Umbilical cord (tissue), 2 donors: Measurements from ENCODE around the gene GNAL. TPM values are rescaled to one million over a fixed set of nuclear protein-coding genes. Genes with fewer than 3 reads are reported as not detected.

Experiments used
- DNase-seq: peaks from one replicate; pipeline ENCODE4 v3.0.0-alpha.2; 2015; ENCODE audit warnings: low spot score
- total RNA-seq: library from RNA; depleted of rRNA; stranded (reverse); fragments of >200 nt; gene quantifications from one replicate; pipeline ENCODE4 v1.2.3, GENCODE V29; 2014; ENCODE audit warnings: low replicate concordance; ENCODE audit not compliant: insufficient read depth

The GNAL gene
- total RNA-seq, 1 donor from 2014 or later = 2.9 TPM

DNA sequence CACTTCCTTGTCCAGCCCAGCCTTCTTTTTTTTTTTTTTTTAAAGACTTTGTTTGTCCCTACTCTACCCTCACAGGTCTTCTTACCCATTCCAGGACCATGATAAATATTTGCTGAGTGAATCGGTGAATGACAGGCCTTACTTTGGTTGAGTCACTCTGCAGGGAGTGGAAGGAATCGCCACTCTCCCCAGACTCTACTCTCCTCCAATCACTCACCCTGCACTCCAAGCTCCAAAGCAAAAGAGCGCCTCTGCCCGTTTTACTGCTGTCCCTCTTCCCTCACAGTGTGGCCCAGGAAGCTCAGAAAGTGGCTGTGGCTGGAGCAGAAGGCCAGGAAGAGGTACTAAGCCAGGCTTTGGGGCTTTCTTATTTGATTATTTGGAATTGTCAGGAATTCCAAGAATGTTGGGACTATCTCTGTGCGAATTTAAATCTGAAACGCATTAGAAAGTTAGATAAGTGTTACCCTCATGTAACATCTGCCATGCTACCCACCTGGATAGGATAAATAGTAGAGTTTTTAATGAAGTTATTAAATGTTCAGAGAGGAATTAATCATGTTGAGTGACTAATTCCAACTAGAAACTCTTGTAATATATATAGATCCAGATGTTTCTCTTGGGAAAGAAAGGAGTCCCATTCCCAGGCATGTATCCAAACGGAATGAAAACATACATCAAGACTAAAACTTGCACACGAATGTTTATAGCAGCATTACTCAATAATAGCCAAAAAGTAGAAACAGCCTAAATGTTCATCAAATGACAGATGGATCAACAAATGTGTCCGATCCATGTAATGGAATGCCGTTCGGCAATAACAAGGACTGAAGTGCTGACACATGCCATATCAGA is 119.2 kb downstream of the GNAL start:
- DNase-seq = no peak

DNA sequence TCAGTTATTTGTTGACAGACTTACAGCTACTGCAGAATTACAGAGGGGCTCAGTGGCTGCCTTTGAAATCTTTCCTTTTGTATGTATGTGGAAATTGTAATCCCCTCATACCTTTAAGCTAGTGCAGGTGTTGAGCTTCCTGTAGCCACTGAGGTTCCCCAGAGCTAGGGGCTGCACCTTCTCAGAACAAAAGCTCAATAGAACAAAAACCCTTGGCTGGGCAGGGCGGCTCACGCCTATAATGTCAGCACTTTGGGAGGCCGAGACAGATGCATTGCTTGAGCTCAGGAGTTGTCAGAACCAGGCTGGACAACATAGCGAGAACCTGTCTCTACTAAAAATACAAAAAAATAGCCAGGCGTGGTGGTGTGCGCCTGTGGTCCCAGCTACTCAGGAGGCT is 120.8 kb downstream of the GNAL start:
- no peak for DNase-seq

DNA sequence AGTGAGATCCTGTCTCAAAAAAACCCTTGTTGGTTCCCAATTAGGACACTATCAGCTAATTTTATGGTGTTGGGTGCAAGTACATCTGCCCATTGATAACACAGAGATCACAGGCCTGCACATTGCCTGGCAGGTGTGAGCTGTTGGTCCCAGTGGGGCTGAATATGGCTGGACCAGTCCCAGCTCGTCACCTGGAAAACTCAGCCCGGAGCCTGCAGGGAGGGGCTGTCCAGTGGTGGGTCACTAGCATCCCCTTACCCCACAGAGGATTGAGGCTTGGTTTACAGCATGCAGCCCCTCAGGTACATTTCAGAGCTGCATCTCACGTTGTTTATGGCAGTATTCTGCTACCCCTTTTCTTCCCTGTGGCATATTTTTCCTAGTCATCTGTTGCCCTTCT is 121.3 kb downstream of the GNAL start:
- no peak for DNase-seq

DNA sequence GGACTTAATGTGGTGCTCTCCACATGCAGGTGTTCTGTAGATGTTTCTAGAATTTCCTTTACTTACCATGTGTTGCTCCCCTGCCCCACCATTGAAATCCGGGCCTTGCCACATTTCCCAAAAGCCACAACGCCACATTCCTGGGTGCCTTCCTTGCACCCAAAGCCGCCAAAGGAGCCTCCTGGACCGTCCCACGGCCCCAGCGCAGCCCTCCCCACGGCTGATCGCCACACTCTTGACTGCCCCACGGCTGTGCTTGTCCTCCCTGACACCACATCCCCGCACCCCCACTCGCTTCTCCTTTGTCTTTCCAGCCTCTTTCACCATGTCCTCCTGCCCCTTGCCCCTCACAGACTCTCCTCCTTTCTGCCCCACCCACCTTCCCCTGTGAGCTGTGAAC is 121.9 kb downstream of the GNAL start:
- DNase-seq = no peak

DNA sequence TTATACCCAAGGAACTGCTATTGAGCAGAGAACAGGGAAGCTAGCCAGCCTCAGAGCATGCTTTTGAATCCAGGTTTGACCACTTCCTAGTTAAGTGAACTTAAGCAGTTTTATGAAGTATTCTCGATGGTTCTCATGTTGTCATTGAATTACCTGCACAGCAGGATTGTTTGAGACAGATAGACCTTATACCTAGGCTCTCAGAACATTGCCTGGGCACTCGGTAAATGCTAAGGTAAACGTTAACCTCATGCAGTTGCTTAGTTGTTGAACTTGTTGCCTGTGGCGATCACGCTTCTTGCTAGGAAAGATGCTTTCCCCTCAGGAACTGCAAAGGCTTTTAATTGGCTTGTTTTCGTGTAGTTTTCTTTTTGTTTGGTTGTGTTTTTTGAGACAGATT is 128.2 kb downstream of the GNAL start:
- no peak for DNase-seq

DNA sequence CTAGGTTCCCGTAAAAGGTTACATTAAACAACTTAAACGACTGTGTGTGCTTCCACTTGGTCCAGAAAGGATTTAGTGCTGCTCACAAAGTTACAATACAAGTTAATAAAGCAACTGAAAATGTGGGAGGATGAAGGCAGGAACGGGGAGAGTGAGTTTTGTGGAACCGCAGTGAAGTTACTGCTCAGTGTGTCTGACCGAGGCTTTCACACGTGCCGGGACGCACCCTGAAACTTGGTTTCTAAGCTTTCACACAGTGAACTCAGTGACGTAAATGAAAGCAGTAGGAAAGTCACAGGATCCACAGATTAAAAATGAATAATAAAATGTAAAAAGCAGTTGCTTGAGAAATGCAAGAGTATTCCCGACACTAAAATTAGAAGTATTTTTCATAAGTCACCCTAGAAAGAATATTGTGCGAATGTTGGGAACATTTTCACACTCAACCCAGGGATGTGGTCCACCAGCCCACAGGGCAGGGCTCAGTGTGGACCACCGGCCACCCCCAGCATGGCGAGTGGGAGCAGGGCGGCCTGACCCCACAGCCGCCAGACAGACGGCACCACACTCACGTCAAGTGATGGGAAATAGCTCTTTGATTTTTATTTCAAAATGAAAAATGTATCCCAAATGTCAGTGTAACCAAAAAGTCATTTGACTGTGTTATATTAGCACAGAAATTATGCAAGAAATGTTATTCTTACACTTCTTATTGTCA is 129.6 kb downstream of the GNAL start:
- DNase-seq = no peak

DNA sequence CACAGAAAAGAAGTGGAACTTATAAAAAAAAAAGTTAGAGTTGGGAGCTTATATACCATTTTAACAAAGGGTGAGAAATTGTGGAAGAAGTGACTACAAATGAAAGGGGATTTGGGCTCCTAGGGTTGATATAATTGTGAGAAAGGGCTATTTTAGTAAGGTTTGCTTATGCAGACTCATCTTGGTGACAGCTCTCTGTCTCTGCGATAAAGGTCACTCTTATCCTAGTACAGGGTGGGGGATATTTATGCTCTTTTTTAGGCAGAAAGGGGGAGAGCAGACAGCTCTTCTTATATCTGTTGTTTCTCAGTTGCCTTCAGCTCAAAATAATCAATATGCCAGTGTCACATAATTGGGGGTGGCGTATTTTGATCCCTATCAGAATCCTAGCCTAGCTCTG is 130.9 kb downstream of the GNAL start:
- no peak for DNase-seq

DNA sequence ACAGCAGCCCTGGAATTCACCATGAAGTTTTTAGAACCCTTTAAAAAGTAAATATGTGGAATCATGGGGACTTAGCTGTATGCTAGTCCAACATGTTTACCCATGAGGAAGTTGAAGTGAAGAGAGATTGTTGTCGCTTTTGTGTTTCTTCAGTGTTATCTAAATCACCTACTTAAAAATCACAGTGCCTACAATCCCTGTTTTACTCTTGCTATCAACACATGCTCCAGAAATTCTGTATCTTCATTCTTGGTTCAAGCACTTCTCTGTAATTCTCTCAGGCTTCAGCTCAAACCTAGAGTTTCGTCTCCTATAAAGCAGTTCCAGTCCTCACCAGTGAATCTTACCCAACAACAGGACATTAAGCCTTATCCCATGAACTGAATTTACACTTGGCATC is 131.6 kb downstream of the GNAL start:
- no peak for DNase-seq

DNA sequence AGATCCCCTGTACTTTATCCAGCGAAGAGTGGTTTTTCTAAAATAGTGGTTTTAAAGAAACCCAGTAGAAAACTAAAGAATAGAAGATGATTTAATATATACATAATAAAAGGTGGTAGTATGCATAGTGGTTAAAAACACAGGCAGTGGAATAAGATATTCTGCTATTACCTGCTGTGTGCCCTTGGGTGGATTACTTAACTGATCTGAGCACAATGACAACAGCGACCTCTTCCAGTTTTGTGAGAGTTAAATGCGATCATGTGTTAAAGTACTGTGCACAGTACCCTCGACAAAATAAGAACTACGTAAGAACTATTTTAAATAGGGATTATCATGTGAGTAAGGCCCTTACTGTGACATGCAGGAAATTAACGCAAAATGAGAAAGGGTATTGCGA is 132.1 kb downstream of the GNAL start:
- DNase-seq = no peak

DNA sequence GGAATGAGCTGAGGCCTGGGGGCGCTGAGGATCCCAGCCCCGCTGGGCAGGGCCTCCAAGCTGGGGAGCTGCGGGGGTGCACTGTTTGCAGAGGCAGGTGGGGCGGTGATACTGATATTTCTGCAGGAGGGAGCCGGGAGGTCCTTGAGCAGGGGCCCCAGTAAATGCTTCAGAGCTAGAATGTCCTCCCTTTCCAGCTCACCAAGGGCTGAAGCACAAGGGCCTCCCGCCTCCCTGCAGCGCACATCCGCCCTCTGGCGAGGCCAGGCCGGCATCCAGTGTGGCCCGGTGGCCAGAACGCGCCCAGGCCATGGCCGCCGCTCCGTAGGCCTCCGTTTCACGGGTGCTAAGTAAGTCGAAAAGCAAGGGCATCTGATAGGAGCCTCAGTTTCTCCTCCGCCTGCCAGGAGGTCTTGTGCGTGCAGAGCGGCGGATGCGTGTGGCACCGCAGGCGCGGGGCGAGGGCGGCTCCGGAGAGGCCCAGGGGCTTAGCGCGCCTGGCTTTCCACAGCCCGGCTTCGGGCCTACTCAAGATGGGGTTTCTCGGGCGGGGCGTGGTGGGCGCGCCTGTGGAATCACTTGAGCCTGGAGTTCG is 132.7 kb downstream of the GNAL start:
- DNase-seq = no peak

DNA sequence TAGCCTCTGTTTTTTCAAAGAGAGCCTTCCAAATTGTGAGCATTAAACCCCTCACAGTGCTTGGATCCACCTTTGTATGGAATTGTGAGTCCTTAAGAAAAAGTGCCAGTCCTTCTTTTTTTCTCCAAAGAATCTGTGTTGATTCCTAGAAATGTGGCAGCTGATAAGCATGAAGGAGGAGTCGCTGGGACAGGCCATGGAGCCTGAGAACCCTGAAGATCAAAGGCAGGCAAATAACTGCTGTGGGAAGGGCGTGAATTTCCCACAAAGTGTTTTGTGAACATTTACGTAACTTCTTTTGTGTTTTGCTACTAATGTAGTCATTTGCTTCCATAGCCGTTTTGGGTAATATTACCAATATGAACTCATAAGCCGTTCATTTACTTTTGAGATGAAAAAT is 134.5 kb downstream of the GNAL start:
- DNase-seq = no peak

DNA sequence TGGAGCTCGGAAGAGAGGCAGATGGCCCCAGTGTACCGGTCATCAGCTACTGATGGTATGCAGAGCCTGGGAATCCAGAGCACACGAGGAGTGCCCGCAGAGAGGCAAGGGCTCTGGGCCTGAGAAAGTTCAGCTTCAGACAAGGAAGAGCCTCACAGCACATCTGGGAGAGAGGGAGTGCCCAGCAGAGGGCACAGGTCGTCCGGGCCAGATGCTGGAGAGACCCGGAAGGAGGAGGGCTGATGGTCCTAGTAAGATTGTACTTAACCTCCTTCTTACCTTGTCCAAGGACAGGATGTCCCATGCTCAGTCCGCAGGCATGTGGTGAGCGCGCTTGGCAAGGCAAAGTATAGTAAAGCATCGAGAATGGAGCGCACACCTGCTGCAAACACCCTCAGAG is 137.8 kb downstream of the GNAL start:
- no peak for DNase-seq

DNA sequence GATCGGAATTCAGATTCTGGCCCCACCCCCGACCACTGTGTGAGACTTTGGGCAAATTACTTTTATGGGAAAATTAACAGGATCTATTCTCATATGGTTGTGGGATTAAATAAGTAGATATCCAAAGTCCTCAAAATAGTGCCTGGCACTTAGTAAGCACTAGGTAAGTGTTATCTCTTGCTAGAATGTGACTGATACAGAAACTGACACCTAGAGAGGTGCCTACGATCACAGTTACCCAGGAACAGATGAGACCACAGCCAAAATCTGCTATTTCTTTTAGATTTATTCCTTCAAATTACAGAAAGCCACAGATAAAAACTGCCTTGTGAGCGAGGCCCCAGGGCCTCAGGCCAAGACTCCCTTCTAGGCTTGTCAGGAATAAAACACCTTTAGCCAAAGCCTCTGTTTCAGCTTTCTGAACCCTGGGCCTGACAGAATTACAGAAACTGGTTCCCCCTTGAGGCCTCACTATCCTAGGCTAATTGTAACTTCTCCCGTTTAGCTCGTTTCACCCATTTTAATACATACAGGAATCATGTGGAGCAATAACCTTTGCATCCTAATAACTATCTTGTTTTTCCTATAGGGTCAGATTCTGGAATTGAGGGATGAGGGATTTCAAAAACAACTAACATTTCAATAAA is 139.8 kb downstream of the GNAL start:
- DNase-seq = no peak

DNA sequence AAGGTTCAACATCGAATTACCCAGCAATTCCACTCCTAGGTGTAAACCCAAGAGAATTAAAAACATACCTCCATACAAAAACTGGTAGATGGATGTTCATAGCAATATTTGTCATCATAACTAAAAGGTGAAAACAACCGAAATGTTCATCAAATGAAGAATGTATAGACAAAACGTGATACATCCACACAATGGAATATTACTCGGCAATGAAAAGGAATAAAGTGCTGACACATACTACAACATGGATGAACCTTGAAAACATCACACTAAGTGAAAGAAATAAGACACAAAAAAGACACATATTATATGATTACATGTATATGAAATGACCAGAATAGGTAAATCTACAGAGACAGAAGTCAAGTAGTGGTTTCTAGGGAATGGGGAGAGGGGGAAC is 141.5 kb downstream of the GNAL start:
- no peak for DNase-seq

DNA sequence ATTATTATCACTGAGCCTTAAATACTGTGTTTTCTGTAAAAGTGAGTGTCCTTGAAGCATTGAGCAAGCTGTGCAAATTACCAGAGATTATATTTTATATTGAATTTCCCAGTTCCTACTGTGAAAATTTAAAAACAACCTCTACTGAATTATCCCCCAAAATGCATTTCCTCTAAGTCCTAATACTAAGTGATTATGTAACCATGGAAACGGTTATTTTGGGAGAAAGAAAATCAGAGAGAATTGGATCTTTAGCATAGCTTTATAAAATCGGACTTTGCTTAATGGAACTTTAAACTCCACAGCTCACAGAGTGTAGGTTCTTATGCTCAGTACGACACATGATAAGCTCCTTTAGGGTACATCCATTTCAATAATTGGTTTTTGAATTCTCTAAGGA is 142.9 kb downstream of the GNAL start:
- peak; percentile 8 for DNase-seq

DNA sequence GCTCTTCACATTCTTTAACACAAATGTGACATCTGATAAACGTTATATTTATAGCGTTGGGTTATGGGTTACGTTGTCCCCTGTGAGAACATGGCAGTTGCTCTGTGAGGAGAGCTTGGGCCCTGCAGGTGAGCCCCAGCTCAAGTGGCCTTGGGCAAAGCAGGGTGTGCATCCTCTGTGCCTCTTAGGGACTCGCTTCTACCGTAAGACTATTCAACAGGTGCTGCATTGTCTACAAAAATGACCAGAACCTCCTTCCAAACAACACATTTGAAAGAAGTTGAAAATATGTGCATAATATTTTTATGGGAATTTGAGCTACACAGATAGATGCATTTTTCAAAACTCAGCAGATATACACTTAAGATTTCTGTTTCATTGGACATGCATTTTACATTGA is 145.7 kb downstream of the GNAL start:
- DNase-seq = no peak

DNA sequence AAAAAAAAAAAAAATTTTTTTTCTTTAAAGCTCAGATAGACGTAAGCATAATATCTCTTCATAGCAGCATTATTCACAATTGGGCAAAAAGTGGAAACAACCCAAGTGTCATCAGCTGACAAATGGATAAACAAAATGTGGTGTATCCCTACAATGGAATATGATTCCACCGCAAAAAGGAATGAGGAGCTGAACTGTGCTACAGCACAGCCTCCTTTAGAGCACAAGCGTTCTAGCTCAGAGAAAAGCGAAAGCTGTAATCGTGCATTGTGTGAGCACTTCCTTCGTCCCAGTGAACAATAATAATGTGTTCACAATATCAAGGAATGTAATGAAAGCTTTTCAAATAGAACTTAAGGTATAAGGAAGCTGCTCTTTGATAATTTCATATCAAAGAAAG is 150.5 kb downstream of the GNAL start:
- DNase-seq = no peak

DNA sequence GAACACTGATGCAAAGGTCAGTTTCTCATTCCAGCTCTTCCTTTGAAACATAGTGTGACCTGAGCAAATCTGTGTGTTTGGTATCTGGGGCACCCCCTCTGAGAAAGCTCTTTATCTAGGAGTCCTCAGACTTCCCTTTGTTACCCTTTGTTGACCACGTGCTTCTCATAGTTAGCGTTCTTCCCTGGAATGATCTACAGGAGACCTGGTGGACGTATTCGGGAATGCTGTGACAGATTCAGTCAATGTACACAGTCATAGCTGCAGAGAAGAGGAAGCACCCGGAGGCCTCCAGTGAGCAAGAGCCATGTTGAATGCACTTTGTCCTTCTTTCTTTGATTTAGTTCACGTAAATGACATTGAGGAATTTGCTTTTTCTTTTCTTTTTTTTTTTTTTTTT is 151.4 kb downstream of the GNAL start:
- DNase-seq = no peak

DNA sequence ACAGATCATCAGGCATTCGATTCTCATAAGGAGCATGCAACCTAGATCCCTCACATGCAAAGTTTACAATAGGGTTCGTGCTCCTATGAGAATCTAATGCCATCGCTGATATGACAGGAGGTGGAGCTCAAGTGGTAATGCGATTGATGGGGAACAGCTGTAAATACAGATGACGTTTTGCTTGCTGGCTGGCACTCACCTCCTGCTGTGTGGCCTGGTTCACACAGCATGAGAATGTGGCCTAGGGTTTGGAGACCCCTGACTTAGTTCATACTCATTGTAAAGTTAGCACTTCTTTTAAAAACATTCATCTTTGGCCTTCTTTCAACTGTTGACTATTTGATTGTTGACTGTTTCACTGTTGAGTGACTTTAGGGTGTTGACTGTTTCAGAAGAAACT is 153.5 kb downstream of the GNAL start:
- no peak for DNase-seq

DNA sequence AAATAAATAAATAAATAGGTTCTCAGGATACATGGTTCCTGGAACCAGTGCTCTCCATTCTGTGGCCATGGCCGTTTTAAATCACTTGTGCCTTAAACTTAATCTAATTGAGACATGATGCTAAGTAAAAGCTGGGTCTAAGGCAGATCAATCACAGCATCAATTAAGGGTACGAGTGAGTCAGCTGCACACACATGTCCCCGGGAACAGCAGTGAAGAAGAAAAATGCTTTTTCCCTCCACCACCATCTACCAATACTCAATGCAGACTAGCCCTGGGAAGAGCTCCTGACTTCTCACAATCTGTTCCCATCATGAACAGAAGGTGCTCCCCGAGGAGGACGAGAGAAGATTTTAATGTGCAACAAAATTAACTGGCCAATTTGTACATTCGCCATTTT is 155.4 kb downstream of the GNAL start:
- no peak for DNase-seq

DNA sequence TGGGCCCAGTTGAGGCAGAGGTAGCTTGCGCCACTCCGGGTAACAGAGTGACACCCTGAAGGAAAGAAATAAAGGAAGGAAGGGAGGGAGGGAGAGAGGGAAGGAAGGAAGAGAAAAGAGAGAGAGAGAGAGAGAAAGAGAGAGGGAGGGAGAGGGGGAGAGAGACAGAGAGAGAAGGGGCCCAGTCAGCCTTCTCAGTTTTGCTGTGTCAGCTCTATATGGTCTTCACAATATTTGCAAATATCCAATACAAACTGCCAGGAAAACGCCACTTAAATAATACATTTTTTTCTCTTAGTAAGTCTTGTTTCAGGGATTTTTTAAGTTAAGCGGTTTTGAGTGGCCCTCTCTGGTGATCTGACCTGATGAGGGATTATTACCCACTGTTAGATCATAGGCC is 156.6 kb downstream of the GNAL start:
- no peak for DNase-seq

DNA sequence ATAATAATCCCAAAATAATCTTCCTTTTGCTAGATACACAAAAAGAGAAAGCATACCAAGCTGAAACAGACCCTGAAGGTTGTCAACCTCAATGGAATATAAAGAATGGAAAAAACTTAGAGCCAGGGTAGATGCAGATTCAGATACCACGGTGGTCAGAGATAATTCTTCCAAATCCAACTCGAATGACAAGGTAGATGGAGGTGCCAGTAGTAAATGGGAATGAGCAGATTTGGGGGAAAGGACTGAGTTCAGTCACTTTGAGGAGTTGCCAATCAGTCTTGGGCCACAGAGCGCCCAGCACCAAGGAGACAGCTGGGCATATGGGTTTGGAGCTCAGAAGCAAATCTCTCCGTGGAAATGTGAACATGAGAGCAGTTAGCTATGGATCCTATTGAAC is 158.7 kb downstream of the GNAL start:
- no peak for DNase-seq
